WERI-Rb-1 (cell line): Measurements from ENCODE around the gene NEK7.

Experiments
- DNase-seq: peaks from one replicate; pipeline ENCODE4 v3.0.0-alpha.2; 2020
- H3K27ac ChIP-seq: fragments of 250-450 bp; sonication (Bioruptor Pico); 2 replicates; pipeline ENCODE4 v1.5.1; 2020; ENCODE audit warnings: mild to moderate bottlenecking, moderate library complexity
- H3K27me3 ChIP-seq: fragments of 250-450 bp; sonication (Bioruptor Pico); 2 replicates; pipeline ENCODE4 v1.5.1; 2021; ENCODE audit warnings: mild to moderate bottlenecking, low read depth, moderate library complexity; ENCODE audit not compliant: insufficient read depth, severe bottlenecking
- H3K36me3 ChIP-seq: fragments of 250-450 bp; sonication (Bioruptor Pico); 2 replicates; pipeline ENCODE4 v1.5.1; 2020; ENCODE audit warnings: mild to moderate bottlenecking, moderate library complexity
- H3K4me3 ChIP-seq: 2 replicates; pipeline ENCODE4 v1.5.1; 2011; ENCODE audit warnings: low read depth, mild to moderate bottlenecking, control low read depth, low read length
- H3K9me3 ChIP-seq: fragments of 250-450 bp; sonication (Bioruptor Pico); 2 replicates; pipeline ENCODE4 v1.5.1; 2021; ENCODE audit warnings: mild to moderate bottlenecking, moderate library complexity; ENCODE audit not compliant: severe bottlenecking
- TF ChIP-seq, protein P1 (sequence below): IDR thresholded peaks from 2 replicates; pipeline ENCODE4 v1.5.1; 2011; ENCODE audit warnings: low read depth, mild to moderate bottlenecking, control low read depth, inconsistent platforms, low read length

The NEK7 gene

DNA sequence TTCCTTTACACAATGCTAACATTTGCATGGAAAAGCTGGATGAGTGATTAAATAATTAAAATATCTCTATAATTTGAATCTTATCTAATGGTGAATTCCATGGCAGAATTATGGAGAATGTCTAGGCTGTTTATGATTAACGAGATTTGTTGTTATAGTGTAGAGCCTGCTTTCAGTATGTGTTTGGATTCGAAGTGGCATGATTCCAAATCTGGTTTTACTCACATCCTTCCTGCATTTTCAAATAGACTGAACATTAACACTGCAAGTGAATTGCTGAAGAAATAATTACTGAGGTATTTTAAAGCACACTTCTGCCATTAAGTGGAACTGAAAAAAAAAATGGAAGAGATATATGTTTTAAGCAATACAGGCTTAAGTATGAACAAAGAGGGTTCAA is 5.1 kb upstream of the NEK7 start:
- H3K9me3 ChIP-seq = no peaks in the 10 kb centered on the region
- DNase-seq = no peak
- H3K4me3 ChIP-seq = no peak overlapping the region
- TF ChIP-seq, protein P1, sequence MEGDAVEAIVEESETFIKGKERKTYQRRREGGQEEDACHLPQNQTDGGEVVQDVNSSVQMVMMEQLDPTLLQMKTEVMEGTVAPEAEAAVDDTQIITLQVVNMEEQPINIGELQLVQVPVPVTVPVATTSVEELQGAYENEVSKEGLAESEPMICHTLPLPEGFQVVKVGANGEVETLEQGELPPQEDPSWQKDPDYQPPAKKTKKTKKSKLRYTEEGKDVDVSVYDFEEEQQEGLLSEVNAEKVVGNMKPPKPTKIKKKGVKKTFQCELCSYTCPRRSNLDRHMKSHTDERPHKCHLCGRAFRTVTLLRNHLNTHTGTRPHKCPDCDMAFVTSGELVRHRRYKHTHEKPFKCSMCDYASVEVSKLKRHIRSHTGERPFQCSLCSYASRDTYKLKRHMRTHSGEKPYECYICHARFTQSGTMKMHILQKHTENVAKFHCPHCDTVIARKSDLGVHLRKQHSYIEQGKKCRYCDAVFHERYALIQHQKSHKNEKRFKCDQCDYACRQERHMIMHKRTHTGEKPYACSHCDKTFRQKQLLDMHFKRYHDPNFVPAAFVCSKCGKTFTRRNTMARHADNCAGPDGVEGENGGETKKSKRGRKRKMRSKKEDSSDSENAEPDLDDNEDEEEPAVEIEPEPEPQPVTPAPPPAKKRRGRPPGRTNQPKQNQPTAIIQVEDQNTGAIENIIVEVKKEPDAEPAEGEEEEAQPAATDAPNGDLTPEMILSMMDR = no peak
- H3K27me3 ChIP-seq = no peaks in the 10 kb centered on the region
- H3K27ac ChIP-seq = no peak overlapping the region
- H3K36me3 ChIP-seq = no peaks in the 10 kb centered on the region

DNA sequence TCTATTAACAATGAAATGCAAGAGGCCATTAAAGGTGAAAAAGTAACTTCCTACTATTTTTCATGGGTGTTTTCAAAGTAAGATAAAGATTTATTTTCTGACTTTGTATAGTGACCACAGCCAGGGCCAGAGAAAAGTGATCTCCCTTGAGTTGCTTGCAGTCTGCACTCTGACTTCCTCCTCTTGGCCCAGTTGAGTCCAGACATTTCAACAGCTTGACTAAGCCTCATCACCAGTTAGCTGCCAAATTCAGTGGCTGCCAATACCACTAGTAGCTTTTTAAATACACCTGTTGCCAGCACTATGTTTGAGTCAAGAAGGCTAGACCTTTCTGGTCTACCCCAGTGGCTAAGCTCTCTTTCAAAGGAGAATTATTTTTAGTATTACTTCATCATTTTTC is 3.7 kb upstream of the NEK7 start:
- TF ChIP-seq, protein P1 = no peak
- Histone ChIP-seq H3K36me3 (no peaks in the 10 kb centered on the region), H3K9me3 (no peaks in the 10 kb centered on the region), H3K4me3 (no peak overlapping the region), H3K27ac (no peak overlapping the region), H3K27me3 (no peaks in the 10 kb centered on the region)
- no peak for DNase-seq

DNA sequence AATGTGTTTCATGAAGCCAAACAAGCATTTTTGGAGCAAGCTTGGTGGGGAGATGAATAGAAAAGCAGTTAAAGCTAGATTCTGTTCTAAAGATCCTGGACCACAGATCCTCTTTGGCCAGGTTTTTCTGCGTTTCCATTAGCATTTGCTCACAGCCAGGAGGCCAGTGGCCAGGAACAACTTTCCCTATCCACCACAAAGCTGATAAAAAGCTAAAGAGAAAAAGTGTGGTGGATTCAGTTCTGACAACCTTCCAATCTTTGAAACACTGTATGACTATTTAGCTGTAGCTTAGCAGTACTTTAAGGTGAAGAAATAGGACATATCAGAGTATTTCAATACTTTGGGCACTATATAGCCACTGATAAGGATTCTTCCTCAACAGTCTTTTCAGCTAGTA is 3.0 kb upstream of the NEK7 start:
- TF ChIP-seq, protein P1 = no peak
- H3K27me3 ChIP-seq = no peaks in the 10 kb centered on the region
- H3K27ac ChIP-seq = no peak overlapping the region
- H3K9me3 ChIP-seq = no peaks in the 10 kb centered on the region
- DNase-seq = no peak
- no peak overlapping the region for H3K4me3 ChIP-seq
- H3K36me3 ChIP-seq = no peaks in the 10 kb centered on the region

DNA sequence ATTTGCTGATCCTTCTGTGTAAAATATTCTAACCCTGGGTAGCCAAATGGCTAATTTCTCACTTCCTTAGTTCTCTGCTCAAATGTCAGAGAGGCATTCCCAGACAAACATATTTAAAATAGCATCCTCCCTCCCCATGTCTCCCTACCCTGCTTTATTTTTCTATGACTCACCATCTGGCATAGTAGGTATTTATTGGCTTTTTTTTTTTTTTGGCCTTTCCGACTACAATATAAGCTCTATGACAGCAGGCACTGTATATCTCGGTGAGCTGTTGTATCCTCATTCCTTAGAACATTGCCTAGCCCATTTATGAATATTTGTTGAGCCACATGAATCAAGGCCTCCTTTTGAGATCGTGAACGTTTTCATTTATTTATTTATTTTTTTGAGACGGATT is 1.5 kb upstream of the NEK7 start:
- Histone ChIP-seq H3K36me3 (no peaks in the 10 kb centered on the region), H3K4me3 (no peak overlapping the region), H3K27ac (no peak overlapping the region), H3K27me3 (no peaks in the 10 kb centered on the region), H3K9me3 (no peaks in the 10 kb centered on the region)
- no peak for DNase-seq
- TF ChIP-seq, protein P1 = no peak

GRCh38 chr1:198156111-198156744 is 570 bp upstream of the NEK7 start:
- peak; percentile 94 for DNase-seq
- TF ChIP-seq, protein P1 = peak; percentile 98

More at GRCh38 chr1:198156111-198156744, 570 bp upstream of the NEK7 start:
- Histone ChIP-seq H3K27ac (peak overlapping the region; percentile 88), H3K9me3 (no peaks in the 10 kb centered on the region), H3K36me3 (no peaks in the 10 kb centered on the region), H3K27me3 (no peaks in the 10 kb centered on the region), H3K4me3 (peak overlapping the region; percentile 75)
